ENCODE results near the gene DUSP7. TPM values are rescaled to one million over a fixed set of nuclear protein-coding genes. Genes with fewer than 3 reads are reported as not detected.

DUSP7 gene
- total RNA-seq, 1 experiment from 2014 or later: 13.1 TPM

GRCh38 chr3:52088445-52089367 lies 32.3 kb upstream of the DUSP7 start:
- POLR2A ChIA-PET: no interaction called here
- in situ Hi-C loops (cut with HindIII; ENCODE audit: low pct_unique_long_range_greater_than_20kb, low sequenced_read_pairs): no loop called here
- TF ChIP-seq POLR2AphosphoS5 (IDR thresholded peaks at IDR 0.05; ENCODE audit: low read depth, low read length) (no peak), CTCF (IDR thresholded peaks at IDR 0.05) (no peak), SIN3A (IDR thresholded peaks at IDR 0.05; ENCODE audit: borderline replicate concordance, insufficient read depth, low read depth, low read length) (no peak), TCF7L2 (IDR thresholded peaks at IDR 0.05; ENCODE audit: low read depth, low read length) (no peak), REST (IDR thresholded peaks at IDR 0.05; ENCODE audit: insufficient read depth in 1 of 2, low read depth in 2 of 2, low read length in 1 of 2) (no peak)
- intact Hi-C loops (cut with micrococcal nuclease; ENCODE audit: unreplicated experiment): no loop called here
- no TSS peak for BruUV-seq (replicated peaks)
- H3K9me3 ChIP-seq (ENCODE audit: control insufficient read depth, insufficient read depth, low read depth, low read length): no peaks in the 10 kb centered on the region
- no peak overlapping the region for H3K4me3 ChIP-seq (ENCODE audit: low read depth in 2 of 2, low read length in 2 of 2)
- no peaks in the 10 kb centered on the region for H3K27me3 ChIP-seq (ENCODE audit: control insufficient read depth, insufficient read depth, low read length)
- no peaks in the 10 kb centered on the region; the same call in 1 of the 2 replicates for H3K4me1 ChIP-seq (ENCODE audit: control insufficient read depth, insufficient read depth, low read length)
- ATAC-seq (no peak), DNase-seq (ENCODE audit: low read depth, low spot score) (no peak)
- H3K27ac ChIP-seq (ENCODE audit: low read length): no peak overlapping the region
- no peaks in the 10 kb centered on the region; the same call in 1 of the 2 replicates for H3K36me3 ChIP-seq (ENCODE audit: control insufficient read depth, insufficient read depth, low read length)
- CTCF ChIA-PET: no interaction called here

GRCh38 chr3:52087731-52088130 lies 31.4 kb upstream of the DUSP7 start:
- in situ Hi-C loops (cut with HindIII; ENCODE audit: low pct_unique_long_range_greater_than_20kb, low sequenced_read_pairs) (no loop called here), intact Hi-C loops (cut with micrococcal nuclease; ENCODE audit: unreplicated experiment) (no loop called here)
- DNase-seq (ENCODE audit: low read depth, low spot score): no peak
- Histone ChIP-seq H3K4me3 (ENCODE audit: low read depth in 2 of 2, low read length in 2 of 2) (no peak overlapping the region), H3K27me3 (ENCODE audit: control insufficient read depth, insufficient read depth, low read length) (no peaks in the 10 kb centered on the region), H3K36me3 (ENCODE audit: control insufficient read depth, insufficient read depth, low read length) (no peaks in the 10 kb centered on the region; the same call in 1 of the 2 replicates), H3K27ac (ENCODE audit: low read length) (no peak overlapping the region), H3K4me1 (ENCODE audit: control insufficient read depth, insufficient read depth, low read length) (no peaks in the 10 kb centered on the region; the same call in 1 of the 2 replicates), H3K9me3 (ENCODE audit: control insufficient read depth, insufficient read depth, low read depth, low read length) (no peaks in the 10 kb centered on the region)
- ATAC-seq: no peak
- ChIA-PET CTCF (no interaction called here), POLR2A (no interaction called here)
- TF ChIP-seq REST (IDR thresholded peaks at IDR 0.05; ENCODE audit: insufficient read depth in 1 of 2, low read depth in 2 of 2, low read length in 1 of 2) (no peak), TCF7L2 (IDR thresholded peaks at IDR 0.05; ENCODE audit: low read depth, low read length) (no peak), POLR2AphosphoS5 (IDR thresholded peaks at IDR 0.05; ENCODE audit: low read depth, low read length) (no peak), SIN3A (IDR thresholded peaks at IDR 0.05; ENCODE audit: borderline replicate concordance, insufficient read depth, low read depth, low read length) (no peak), CTCF (IDR thresholded peaks at IDR 0.05) (no peak)
- BruUV-seq (replicated peaks): no TSS peak
